HepG2 (cell line): ENCODE results near the gene TMEM183A. TPM values are rescaled to one million over a fixed set of nuclear protein-coding genes. Genes with fewer than 3 reads are reported as not detected.

Source experiments
- FOXA3 ChIP-seq: IDR thresholded peaks from 2 replicates; pipeline ENCODE4 v1.6.1; 2016; ENCODE audit warnings: missing genetic modification reagents, missing compliant biosample characterization
- HNRNPLL ChIP-seq: fragments of 200-400 bp; formaldehyde crosslinking; IDR thresholded peaks from 2 replicates; pipeline ENCODE4 v1.6.1; 2017; ENCODE audit warnings: mild to moderate bottlenecking, low read depth, low read length; ENCODE audit not compliant: poor library complexity, severe bottlenecking
- KLF9 ChIP-seq: IDR thresholded peaks from 2 replicates; pipeline ENCODE4 v1.6.1; 2016; ENCODE audit warnings: low read depth
- SKI ChIP-seq: fragments of 450-650 bp; IDR thresholded peaks from one replicate; pipeline ENCODE4 v1.6.1; 2018; ENCODE audit warnings: mild to moderate bottlenecking; ENCODE audit not compliant: partially characterized antibody
- SMARCC2 ChIP-seq: fragments of 450-650 bp; IDR thresholded peaks from 2 replicates; pipeline ENCODE4 v1.6.1; 2017; ENCODE audit warnings: antibody characterized with exemption, mild to moderate bottlenecking
- SOX6 ChIP-seq, 2 experiments: fragments of 450-650 bp in 1 of 2; sonication (generic) in 1 of 2; formaldehyde crosslinking in 1 of 2; IDR thresholded peaks; 2 replicates each; pipeline versions ENCODE4 v1.4.0 to v1.6.1; 2017 to 2020; ENCODE audit warnings: antibody characterized with exemption in 1 of 2, mild to moderate bottlenecking in 1 of 2, missing genetic modification reagents in 1 of 2
- ZIK1 ChIP-seq: sonication (generic); formaldehyde crosslinking; IDR thresholded peaks from 2 replicates; pipeline ENCODE4 v1.5.0; 2020; ENCODE audit warnings: mild to moderate bottlenecking, low read depth, missing genetic modification reagents, borderline replicate concordance
- ZNF432 ChIP-seq: sonication (generic); formaldehyde crosslinking; IDR thresholded peaks from 2 replicates; pipeline ENCODE4 v1.5.0; 2020; ENCODE audit warnings: missing genetic modification reagents, mild to moderate bottlenecking, borderline replicate concordance
- ZNF446 ChIP-seq: sonication (generic); formaldehyde crosslinking; IDR thresholded peaks from 2 replicates; pipeline ENCODE4 v1.5.0; 2020; ENCODE audit warnings: mild to moderate bottlenecking, missing genetic modification reagents
- ZNF484 ChIP-seq: sonication (generic); formaldehyde crosslinking; IDR thresholded peaks from 2 replicates; pipeline ENCODE4 v1.5.1; 2020; ENCODE audit warnings: mild to moderate bottlenecking, low read depth, missing genetic modification reagents, borderline replicate concordance
- ZNF496 ChIP-seq: sonication (generic); formaldehyde crosslinking; IDR thresholded peaks from 2 replicates; pipeline ENCODE4 v1.8.1; 2023; ENCODE audit warnings: mild to moderate bottlenecking, moderate library complexity, missing genetic modification reagents; ENCODE audit not compliant: insufficient replicate concordance
- polyA plus RNA-seq, 8 experiments: library from polyadenylated mRNA; depleted of rRNA in 3 of 8; stranded (reverse) in 7 of 8; unstranded in 1 of 8; fragments of >200 nt; fragmentation: Illumina TruSeq in 4 of 8; extraction: Trizol in 4 of 8; gene quantifications; 2 replicates each; pipeline versions ENCODE4 v1.2.1 to v1.2.3, GENCODE V29; 2011 to 2016; ENCODE audit warnings: low read depth in 4 of 8, missing spikeins in 1 of 8, mixed read lengths in 1 of 8; ENCODE audit not compliant: insufficient read depth in 1 of 8
- total RNA-seq, 5 experiments: library from RNA; depleted of rRNA; stranded (reverse); fragments of >200 nt; fragmentation: Illumina TruSeq; extraction: Trizol; gene quantifications; 2 replicates each; pipeline ENCODE4 v1.2.3, GENCODE V29; 2016; ENCODE audit warnings: low read depth in 1 of 5
- TF ChIP-seq, protein P1 (sequence below): sonication (generic); formaldehyde crosslinking; IDR thresholded peaks from 2 replicates; pipeline ENCODE4 v1.5.0; 2020; ENCODE audit warnings: mild to moderate bottlenecking, missing genetic modification reagents, borderline replicate concordance
- TF ChIP-seq, protein P2 (sequence below): sonication (generic); formaldehyde crosslinking; IDR thresholded peaks from one replicate; pipeline ENCODE4 v1.5.1; 2020; ENCODE audit warnings: mild to moderate bottlenecking, missing genetic modification reagents; ENCODE audit errors: not compliant biosample characterization
- TF ChIP-seq, protein P3 (sequence below): sonication (generic); formaldehyde crosslinking; IDR thresholded peaks from 2 replicates; pipeline ENCODE4 v1.8.0; 2022; ENCODE audit warnings: missing genetic modification reagents, mild to moderate bottlenecking, inconsistent platforms, borderline replicate concordance

Gene TMEM183A
- total and polyA plus RNA-seq, 2 of the 13 experiments (the other 11 are each of a cell fraction or from before 2014, with no cell fraction given): 59.7 to 82.0 TPM

DNA sequence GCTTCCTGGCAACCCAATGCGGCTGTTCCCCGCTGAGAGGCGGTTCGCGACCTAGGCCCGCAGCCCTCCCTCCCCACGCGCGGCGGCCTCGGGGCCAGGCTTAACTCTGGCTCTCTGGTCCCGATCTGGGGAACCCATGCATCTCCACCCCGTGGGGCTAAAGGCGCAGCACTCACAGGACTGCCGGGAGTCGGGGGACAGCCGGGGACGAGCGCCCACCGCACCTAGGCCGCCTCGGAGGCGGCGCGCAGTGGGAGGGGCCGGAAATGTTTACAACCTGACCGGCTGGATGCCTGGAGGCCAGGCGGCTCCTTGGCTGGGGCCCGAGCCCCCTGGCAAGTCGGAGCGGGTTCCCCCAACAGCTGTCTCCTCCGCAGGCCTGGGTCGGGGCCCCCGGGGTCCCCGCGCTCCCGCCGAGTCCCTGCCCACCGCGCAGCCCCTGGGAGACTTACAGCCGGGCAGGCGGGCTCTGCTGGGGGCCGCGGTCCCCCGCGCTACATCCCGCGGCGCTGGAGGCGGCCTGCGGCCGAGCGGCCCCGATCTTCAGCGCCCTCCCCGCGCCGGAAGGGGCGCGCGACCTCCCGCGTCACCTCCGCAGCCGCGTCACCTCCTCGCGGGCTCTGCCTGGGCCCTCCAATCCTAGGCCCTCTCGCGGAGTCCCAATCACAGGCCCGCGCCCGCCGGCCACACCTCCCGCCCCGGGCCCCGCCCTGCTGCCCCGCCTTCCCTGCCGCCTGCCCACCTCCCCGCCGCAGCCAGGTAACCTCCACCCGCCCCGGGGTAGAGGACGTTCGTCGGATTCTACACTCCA is 49.2 kb upstream of the TMEM183A start, which contains the start of gene ADIPOR1 (continued):
- TF ChIP-seq, protein P1, sequence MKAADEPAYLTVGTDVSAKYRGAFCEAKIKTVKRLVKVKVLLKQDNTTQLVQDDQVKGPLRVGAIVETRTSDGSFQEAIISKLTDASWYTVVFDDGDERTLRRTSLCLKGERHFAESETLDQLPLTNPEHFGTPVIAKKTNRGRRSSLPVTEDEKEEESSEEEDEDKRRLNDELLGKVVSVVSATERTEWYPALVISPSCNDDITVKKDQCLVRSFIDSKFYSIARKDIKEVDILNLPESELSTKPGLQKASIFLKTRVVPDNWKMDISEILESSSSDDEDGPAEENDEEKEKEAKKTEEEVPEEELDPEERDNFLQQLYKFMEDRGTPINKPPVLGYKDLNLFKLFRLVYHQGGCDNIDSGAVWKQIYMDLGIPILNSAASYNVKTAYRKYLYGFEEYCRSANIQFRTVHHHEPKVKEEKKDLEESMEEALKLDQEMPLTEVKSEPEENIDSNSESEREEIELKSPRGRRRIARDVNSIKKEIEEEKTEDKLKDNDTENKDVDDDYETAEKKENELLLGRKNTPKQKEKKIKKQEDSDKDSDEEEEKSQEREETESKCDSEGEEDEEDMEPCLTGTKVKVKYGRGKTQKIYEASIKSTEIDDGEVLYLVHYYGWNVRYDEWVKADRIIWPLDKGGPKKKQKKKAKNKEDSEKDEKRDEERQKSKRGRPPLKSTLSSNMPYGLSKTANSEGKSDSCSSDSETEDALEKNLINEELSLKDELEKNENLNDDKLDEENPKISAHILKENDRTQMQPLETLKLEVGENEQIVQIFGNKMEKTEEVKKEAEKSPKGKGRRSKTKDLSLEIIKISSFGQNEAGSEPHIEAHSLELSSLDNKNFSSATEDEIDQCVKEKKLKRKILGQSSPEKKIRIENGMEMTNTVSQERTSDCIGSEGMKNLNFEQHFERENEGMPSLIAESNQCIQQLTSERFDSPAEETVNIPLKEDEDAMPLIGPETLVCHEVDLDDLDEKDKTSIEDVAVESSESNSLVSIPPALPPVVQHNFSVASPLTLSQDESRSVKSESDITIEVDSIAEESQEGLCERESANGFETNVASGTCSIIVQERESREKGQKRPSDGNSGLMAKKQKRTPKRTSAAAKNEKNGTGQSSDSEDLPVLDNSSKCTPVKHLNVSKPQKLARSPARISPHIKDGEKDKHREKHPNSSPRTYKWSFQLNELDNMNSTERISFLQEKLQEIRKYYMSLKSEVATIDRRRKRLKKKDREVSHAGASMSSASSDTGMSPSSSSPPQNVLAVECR (CRISPR knock-in tag): peak; percentile 81; the same call in 1 of the 2 replicates
- no peak for TF ChIP-seq ZNF496 (CRISPR knock-in tag)
- peak; percentile 48 for TF ChIP-seq HNRNPLL
- no peak for TF ChIP-seq SOX6 (IDR thresholded peaks at IDR 0.05)
- TF ChIP-seq SOX6 (CRISPR knock-in tag; IDR thresholded peaks at IDR 0.05): no peak
- TF ChIP-seq FOXA3 (CRISPR knock-in tag): 0 out of 2 replicates have a peak, but pooled peaks have one; percentile 3
- TF ChIP-seq ZIK1 (CRISPR knock-in tag): no peak
- no peak for TF ChIP-seq ZNF484 (CRISPR knock-in tag)
- no peak; the same call in 1 of the 2 replicates for TF ChIP-seq ZNF446 (CRISPR knock-in tag)
- TF ChIP-seq KLF9 (CRISPR knock-in tag): no peak
- TF ChIP-seq SKI: no peak
- TF ChIP-seq, protein P2, sequence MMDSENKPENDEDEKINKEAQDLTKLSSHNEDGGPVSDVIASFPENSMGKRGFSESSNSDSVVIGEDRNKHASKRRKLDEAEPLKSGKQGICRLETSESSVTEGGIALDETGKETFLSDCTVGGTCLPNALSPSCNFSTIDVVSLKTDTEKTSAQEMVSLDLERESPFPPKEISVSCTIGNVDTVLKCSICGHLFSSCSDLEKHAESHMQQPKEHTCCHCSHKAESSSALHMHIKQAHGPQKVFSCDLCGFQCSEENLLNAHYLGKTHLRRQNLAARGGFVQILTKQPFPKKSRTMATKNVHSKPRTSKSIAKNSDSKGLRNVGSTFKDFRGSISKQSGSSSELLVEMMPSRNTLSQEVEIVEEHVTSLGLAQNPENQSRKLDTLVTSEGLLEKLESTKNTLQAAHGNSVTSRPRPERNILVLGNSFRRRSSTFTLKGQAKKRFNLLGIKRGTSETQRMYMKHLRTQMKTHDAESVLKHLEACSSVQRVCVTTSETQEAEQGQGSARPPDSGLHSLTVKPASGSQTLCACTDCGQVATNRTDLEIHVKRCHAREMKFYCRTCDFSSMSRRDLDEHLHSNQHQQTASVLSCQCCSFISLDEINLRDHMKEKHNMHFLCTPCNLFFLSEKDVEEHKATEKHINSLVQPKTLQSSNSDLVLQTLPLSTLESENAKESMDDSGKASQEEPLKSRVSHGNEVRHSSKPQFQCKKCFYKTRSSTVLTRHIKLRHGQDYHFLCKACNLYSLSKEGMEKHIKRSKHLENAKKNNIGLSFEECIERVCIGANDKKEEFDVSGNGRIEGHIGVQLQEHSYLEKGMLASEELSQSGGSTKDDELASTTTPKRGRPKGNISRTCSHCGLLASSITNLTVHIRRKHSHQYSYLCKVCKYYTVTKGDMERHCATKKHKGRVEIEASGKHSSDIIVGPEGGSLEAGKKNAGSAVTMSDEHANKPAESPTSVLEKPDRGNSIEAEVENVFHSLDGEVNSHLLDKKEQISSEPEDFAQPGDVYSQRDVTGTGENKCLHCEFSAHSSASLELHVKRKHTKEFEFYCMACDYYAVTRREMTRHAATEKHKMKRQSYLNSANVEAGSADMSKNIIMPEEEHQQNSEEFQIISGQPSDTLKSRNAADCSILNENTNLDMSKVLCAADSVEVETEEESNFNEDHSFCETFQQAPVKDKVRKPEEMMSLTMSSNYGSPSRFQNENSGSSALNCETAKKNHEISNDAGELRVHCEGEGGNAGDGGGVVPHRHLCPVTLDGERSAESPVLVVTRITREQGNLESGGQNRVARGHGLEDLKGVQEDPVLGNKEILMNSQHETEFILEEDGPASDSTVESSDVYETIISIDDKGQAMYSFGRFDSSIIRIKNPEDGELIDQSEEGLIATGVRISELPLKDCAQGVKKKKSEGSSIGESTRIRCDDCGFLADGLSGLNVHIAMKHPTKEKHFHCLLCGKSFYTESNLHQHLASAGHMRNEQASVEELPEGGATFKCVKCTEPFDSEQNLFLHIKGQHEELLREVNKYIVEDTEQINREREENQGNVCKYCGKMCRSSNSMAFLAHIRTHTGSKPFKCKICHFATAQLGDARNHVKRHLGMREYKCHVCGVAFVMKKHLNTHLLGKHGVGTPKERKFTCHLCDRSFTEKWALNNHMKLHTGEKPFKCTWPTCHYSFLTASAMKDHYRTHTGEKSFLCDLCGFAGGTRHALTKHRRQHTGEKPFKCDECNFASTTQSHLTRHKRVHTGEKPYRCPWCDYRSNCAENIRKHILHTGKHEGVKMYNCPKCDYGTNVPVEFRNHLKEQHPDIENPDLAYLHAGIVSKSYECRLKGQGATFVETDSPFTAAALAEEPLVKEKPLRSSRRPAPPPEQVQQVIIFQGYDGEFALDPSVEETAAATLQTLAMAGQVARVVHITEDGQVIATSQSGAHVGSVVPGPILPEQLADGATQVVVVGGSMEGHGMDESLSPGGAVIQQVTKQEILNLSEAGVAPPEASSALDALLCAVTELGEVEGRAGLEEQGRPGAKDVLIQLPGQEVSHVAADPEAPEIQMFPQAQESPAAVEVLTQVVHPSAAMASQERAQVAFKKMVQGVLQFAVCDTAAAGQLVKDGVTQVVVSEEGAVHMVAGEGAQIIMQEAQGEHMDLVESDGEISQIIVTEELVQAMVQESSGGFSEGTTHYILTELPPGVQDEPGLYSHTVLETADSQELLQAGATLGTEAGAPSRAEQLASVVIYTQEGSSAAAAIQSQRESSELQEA (CRISPR knock-in tag): no peak
- TF ChIP-seq ZNF432: no peak
- no peak for TF ChIP-seq SMARCC2
- TF ChIP-seq, protein P3, sequence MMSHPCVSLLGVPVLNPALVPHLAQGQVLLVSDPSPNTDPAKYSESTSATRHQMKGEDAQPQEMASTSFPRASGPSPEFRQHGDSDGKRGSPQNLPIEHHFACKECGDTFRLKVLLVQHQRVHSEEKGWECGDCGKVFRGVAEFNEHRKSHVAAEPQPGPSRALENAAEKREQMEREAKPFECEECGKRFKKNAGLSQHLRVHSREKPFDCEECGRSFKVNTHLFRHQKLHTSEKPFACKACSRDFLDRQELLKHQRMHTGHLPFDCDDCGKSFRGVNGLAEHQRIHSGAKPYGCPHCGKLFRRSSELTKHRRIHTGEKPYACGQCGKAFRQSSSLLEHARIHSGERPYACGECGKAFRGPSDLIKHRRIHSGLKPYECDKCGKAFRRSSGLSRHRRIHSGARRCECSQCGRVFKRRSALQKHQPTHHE (CRISPR knock-in tag): 0 out of 2 replicates have a peak, but pooled peaks have one; percentile 10
